ENCODE results near the gene PIK3R2. TPM values are rescaled to one million over a fixed set of nuclear protein-coding genes. Genes with fewer than 3 reads are reported as not detected.

Gene PIK3R2
- total RNA-seq, 1 experiment from 2014 or later = 42.8 TPM

- WGBS (ENCODE audit: extremely low coverage, insufficient read length, low lambda C conversion rate) = no CpG with 5 or more reads among the region's 8 CpGs
- H2BK15ac ChIP-seq (ENCODE audit: low read depth, low read length) = no peak overlapping the region
- no peak overlapping the region for H3K9ac ChIP-seq (ENCODE audit: extremely low read depth, insufficient read length, low read length)
- Mint-ChIP-seq H3K4me3 (peak overlapping the region in 1 of 2 experiments; percentile 56; a peak in 2 of 5 replicates), H3K27ac (peak overlapping the region in 1 of 3 experiments; percentile 14; a peak in 1 of 7 replicates), H3K36me3 (ENCODE audit: insufficient read depth in 1 of 3, low read depth in 3 of 3) (peaks cover 12 to 45% (median 40%) of the 10 kb centered on the region in 3 experiments), H3K4me1 (peaks cover 9 to 18% of the 10 kb centered on the region in 2 experiments), H3K27me3 (ENCODE audit: low read depth) (peaks cover 17% of the 10 kb centered on the region), H3K9me3 (no peaks in the 10 kb centered on the region)
- H3K23ac ChIP-seq (ENCODE audit: insufficient read length, low read depth, low read length) = no peak overlapping the region
- H3K18ac ChIP-seq (ENCODE audit: insufficient read length, low read depth, low read length) = no peak overlapping the region
- H4K5ac ChIP-seq (ENCODE audit: insufficient read length, low read depth, low read length) = no peak overlapping the region
- H3K79me1 ChIP-seq (ENCODE audit: insufficient read depth, low read depth, low read length, poor library complexity, severe bottlenecking) = no peaks in the 10 kb centered on the region
- no peak overlapping the region for H2BK20ac ChIP-seq (ENCODE audit: low read depth, low read length, poor library complexity, severe bottlenecking)
- no peaks in the 10 kb centered on the region for H3K27me3 ChIP-seq (ENCODE audit: insufficient read depth, low read length)
- H2AK5ac ChIP-seq (ENCODE audit: insufficient read length, low read length) = no peak overlapping the region
- no peaks in the 10 kb centered on the region for H3K79me2 ChIP-seq (ENCODE audit: insufficient read depth, low read length)
- H4K91ac ChIP-seq (ENCODE audit: insufficient read length, low read depth, low read length) = no peak overlapping the region
- H2BK5ac ChIP-seq (ENCODE audit: insufficient read length, low read length) = no peak overlapping the region
- H4K8ac ChIP-seq (replicated peaks; ENCODE audit: insufficient read length, low read depth, low read length) = no peak overlapping the region
- no peak overlapping the region for H3K4ac ChIP-seq (ENCODE audit: low read depth, low read length)
- H3T11ph ChIP-seq (ENCODE audit: low read length) = no peak overlapping the region
- TF ChIP-seq CTCF (conservative IDR thresholded peaks at IDR 0.05) = no peak
- no peak overlapping the region for H3K14ac ChIP-seq (ENCODE audit: insufficient read depth, low read length)
- H3K4me2 ChIP-seq (ENCODE audit: insufficient read depth, insufficient read length, low read length) = no peak overlapping the region
- no peak overlapping the region for H3K56ac ChIP-seq (ENCODE audit: insufficient read length, low read depth, low read length)
- H3K4me1 ChIP-seq (ENCODE audit: insufficient read depth, low read length) = no peaks in the 10 kb centered on the region; the same call in 1 of the 2 replicates
- H3K9me3 ChIP-seq (ENCODE audit: control insufficient read depth, low read depth, low read length) = no peaks in the 10 kb centered on the region
- DNase-seq = no peak
- no peak overlapping the region for H3K27ac ChIP-seq (ENCODE audit: insufficient read length, low read depth, low read length)
- H3K23me2 ChIP-seq (ENCODE audit: insufficient read length, low read depth, low read length, poor library complexity, severe bottlenecking) = peaks cover 10% of the 10 kb centered on the region
- H4K20me1 ChIP-seq (ENCODE audit: control insufficient read depth, insufficient read depth, insufficient read length) = no peaks in the 10 kb centered on the region
- no peak overlapping the region for H2BK120ac ChIP-seq (ENCODE audit: low read depth, low read length, poor library complexity, severe bottlenecking)
- H2AFZ ChIP-seq (ENCODE audit: low read length) = no peak overlapping the region
- no peak overlapping the region for H2BK12ac ChIP-seq (ENCODE audit: insufficient read length, low read depth, low read length)
Observed at GRCh38 chr19:18171605-18172327, 18.8 kb downstream of the PIK3R2 start.

All from H9 (cell line).